HCT116 (cell line): Measurements from ENCODE around the gene PCDH9. TPM values are rescaled to one million over a fixed set of nuclear protein-coding genes. Genes with fewer than 3 reads are reported as not detected.

ENCODE experiments used
- ATAC-seq: fragments of 200-7000 bp; cut with Tn5 transposase; 2 replicates; pipeline ENCODE4 v1.9.1; 2020; ENCODE audit warnings: mild to moderate bottlenecking, moderate library complexity
- BruUV-seq: library from RNA; stranded (reverse); fragments of 400-500 nt; replicated peaks from 2 replicates; lab custom pipeline; 2021; lab: Mats Ljungman, UMichigan
- CTCF ChIA-PET: fragments of 300-600 bp; sonication (Branson Sonifier 250); formaldehyde crosslinking; loops from one replicate; lab custom pipeline; 2021; ENCODE audit warnings: antibody characterized with exemption; lab: Charles Lee
- POLR2A ChIA-PET: fragments of 300-600, 350-600 bp; sonication (Branson Sonifier 250); formaldehyde crosslinking; loops from one replicate; lab custom pipeline; 2021; ENCODE audit warnings: antibody characterized with exemption; lab: Charles Lee
- RAD21 ChIA-PET, 2 experiments: fragments of 300-600 bp; sonication (Branson Sonifier 250); formaldehyde crosslinking; loops; one replicate each; lab custom pipeline; 2023; ENCODE audit warnings: low total read pairs in 2 of 2; ENCODE audit not compliant: uncharacterized antibody in 2 of 2, unreplicated experiment in 2 of 2, low non-redundant PET in 1 of 2; lab: Charles Lee
- DNase-seq: peaks from one replicate; pipeline ENCODE4 v3.0.0-alpha.2; 2010; ENCODE audit warnings: low read depth, low spot score
- H2AFZ ChIP-seq: fragments of 200-600 bp; shearing (Covaris generic), sonication (generic); 2 replicates; pipeline ENCODE4 v1.6.1; 2017; ENCODE audit warnings: low read depth, mixed run types, mixed read lengths, antibody characterized with exemption, low read length; ENCODE audit not compliant: poor library complexity, severe bottlenecking
- H3K27ac ChIP-seq: 2 replicates; pipeline ENCODE4 v1.5.1; 2012; ENCODE audit warnings: low read depth, low read length
- H3K27me3 ChIP-seq: fragments of 200-600 bp; sonication (generic); 2 replicates; pipeline ENCODE4 v1.6.1; 2016; ENCODE audit warnings: mixed run types, low read length, mixed read lengths; ENCODE audit not compliant: insufficient read depth
- H3K36me3 ChIP-seq, 2 experiments: fragments of 200-500 bp in 1 of 2; fragments of 200-600 bp in 1 of 2; sonication (Bioruptor generic) in 1 of 2; sonication (generic) in 1 of 2; 2 replicates each; pipeline versions ENCODE4 v1.5.1 to v1.6.1; 2014 to 2016; ENCODE audit warnings: low read length in 2 of 2, inconsistent platforms in 1 of 2, mixed read lengths in 1 of 2, mixed run types in 1 of 2; ENCODE audit not compliant: insufficient read depth in 2 of 2, control insufficient read depth in 1 of 2
- H3K4me1 ChIP-seq, 2 experiments: fragments of 200-600 bp in 1 of 2; sonication (generic) in 1 of 2; 2 replicates each; pipeline versions ENCODE4 v1.5.1 to v1.6.1; 2012 to 2017; ENCODE audit warnings: low read length in 2 of 2, inconsistent platforms in 1 of 2, mild to moderate bottlenecking in 1 of 2, mixed read lengths in 1 of 2, mixed run types in 1 of 2, moderate library complexity in 1 of 2; ENCODE audit not compliant: insufficient read depth in 2 of 2, control insufficient read depth in 1 of 2
- H3K4me2 ChIP-seq: fragments of 200-600 bp; sonication (generic); 2 replicates; pipeline ENCODE4 v1.6.1; 2017; ENCODE audit warnings: mixed run types, low read length, mixed read lengths
- H3K4me3 ChIP-seq, 2 experiments: fragments of 200-600 bp in 1 of 2; sonication (generic) in 1 of 2; replicated peaks in 1 of 2; 2 replicates each; pipeline ENCODE4 v1.5.1; 2011 to 2016; ENCODE audit warnings: low read length in 2 of 2, control low read depth in 1 of 2, low read depth in 1 of 2, mild to moderate bottlenecking in 1 of 2, mixed read lengths in 1 of 2, mixed run types in 1 of 2
- H3K79me2 ChIP-seq: fragments of 200-600 bp; sonication (generic); 2 replicates; pipeline ENCODE4 v1.6.1; 2017; ENCODE audit warnings: mild to moderate bottlenecking, mixed run types, low read length, moderate library complexity, mixed read lengths; ENCODE audit not compliant: insufficient read depth
- H3K9ac ChIP-seq: fragments of 200-600 bp; sonication (generic); 2 replicates; pipeline ENCODE4 v1.6.1; 2016; ENCODE audit warnings: low read length, mixed read lengths
- H3K9me2 ChIP-seq: fragments of 200-600 bp; sonication (generic), shearing (Covaris generic); 2 replicates; pipeline ENCODE4 v1.6.1; 2017; ENCODE audit warnings: mixed run types, mild to moderate bottlenecking, moderate library complexity; ENCODE audit not compliant: insufficient read depth
- H3K9me3 ChIP-seq, 2 experiments: fragments of 200-500 bp in 1 of 2; fragments of 200-600 bp in 1 of 2; sonication (Bioruptor generic) in 1 of 2; sonication (generic) in 1 of 2; 2 replicates each; pipeline ENCODE4 v1.6.1; 2014 to 2017; ENCODE audit warnings: low read length in 2 of 2, mixed read lengths in 2 of 2, inconsistent platforms in 1 of 2, low read depth in 1 of 2, mild to moderate bottlenecking in 1 of 2, mixed run types in 1 of 2, moderate library complexity in 1 of 2; ENCODE audit not compliant: control insufficient read depth in 1 of 2, insufficient read depth in 1 of 2
- H4K20me1 ChIP-seq: fragments of 200-600 bp; sonication (generic), shearing (Covaris generic); 2 replicates; pipeline ENCODE4 v1.6.1; 2017; ENCODE audit warnings: mixed run types, mild to moderate bottlenecking, moderate library complexity; ENCODE audit not compliant: insufficient read depth
- CEBPB ChIP-seq: IDR thresholded peaks from 2 replicates; pipeline ENCODE4 v1.6.1; 2012; ENCODE audit warnings: low read depth
- CTCF ChIP-seq, 3 experiments: fragments of 200-600 bp in 1 of 3; sonication (generic) in 1 of 3; IDR thresholded peaks in 2 of 3; conservative IDR thresholded peaks in 1 of 3; 2 replicates each; pipeline ENCODE4 v1.5.1; 2012 to 2017; ENCODE audit warnings: low read depth in 2 of 3, low read length in 2 of 3, antibody characterized with exemption in 1 of 3, borderline replicate concordance in 1 of 3, control low read depth in 1 of 3, mild to moderate bottlenecking in 1 of 3, mixed read lengths in 1 of 3, mixed run types in 1 of 3, moderate library complexity in 1 of 3; ENCODE audit not compliant: insufficient read depth in 1 of 3
- EGR1 ChIP-seq: IDR thresholded peaks from 2 replicates; pipeline ENCODE4 v1.6.1; 2012; ENCODE audit warnings: low read depth
- EZH2 ChIP-seq: fragments of 200-600 bp; sonication (generic); IDR thresholded peaks from 2 replicates; pipeline ENCODE4 v1.6.1; 2017; ENCODE audit warnings: antibody characterized with exemption, mixed run types
- EZH2phosphoT487 ChIP-seq: fragments of 200-600 bp; IDR thresholded peaks from 2 replicates; pipeline ENCODE4 v1.6.1; 2018; ENCODE audit warnings: antibody characterized with exemption, borderline replicate concordance
- JUND ChIP-seq: IDR thresholded peaks from 2 replicates; pipeline ENCODE4 v1.6.1; 2012
- MAX ChIP-seq: IDR thresholded peaks from 2 replicates; pipeline ENCODE4 v1.6.1; 2012
- POLR2A ChIP-seq: IDR thresholded peaks from 2 replicates; pipeline ENCODE4 v1.7.0; 2011; ENCODE audit warnings: borderline replicate concordance; ENCODE audit not compliant: insufficient read depth, insufficient read length; ENCODE audit errors: extremely low read depth
- RAD21 ChIP-seq: IDR thresholded peaks from 2 replicates; pipeline ENCODE4 v1.6.1; 2012; ENCODE audit warnings: low read depth, mild to moderate bottlenecking
- SIN3A ChIP-seq: IDR thresholded peaks from 2 replicates; pipeline ENCODE4 v1.6.1; 2012; ENCODE audit warnings: low read depth
- SRF ChIP-seq: IDR thresholded peaks from 2 replicates; pipeline ENCODE4 v1.6.1; 2012; ENCODE audit warnings: low read depth
- ZNF274 ChIP-seq: fragments of 200-500 bp; sonication (Bioruptor generic); IDR thresholded peaks from 2 replicates; pipeline ENCODE4 v1.6.1; 2014; ENCODE audit warnings: mild to moderate bottlenecking, low read depth, low read length, inconsistent platforms
- intact Hi-C: fragments of 100-400 bp; cut with micrococcal nuclease; formaldehyde crosslinking; loops from 2 replicates; pipeline ENCODE4 v1.10.0; 2022
- total RNA-seq: library from RNA; stranded (reverse); gene quantifications from one replicate; pipeline ENCODE4 v1.2.1, GENCODE V29; 2021; ENCODE audit not compliant: unreplicated experiment

PCDH9 gene
- total RNA-seq, 1 experiment from 2014 or later: 0.02 TPM

DNA sequence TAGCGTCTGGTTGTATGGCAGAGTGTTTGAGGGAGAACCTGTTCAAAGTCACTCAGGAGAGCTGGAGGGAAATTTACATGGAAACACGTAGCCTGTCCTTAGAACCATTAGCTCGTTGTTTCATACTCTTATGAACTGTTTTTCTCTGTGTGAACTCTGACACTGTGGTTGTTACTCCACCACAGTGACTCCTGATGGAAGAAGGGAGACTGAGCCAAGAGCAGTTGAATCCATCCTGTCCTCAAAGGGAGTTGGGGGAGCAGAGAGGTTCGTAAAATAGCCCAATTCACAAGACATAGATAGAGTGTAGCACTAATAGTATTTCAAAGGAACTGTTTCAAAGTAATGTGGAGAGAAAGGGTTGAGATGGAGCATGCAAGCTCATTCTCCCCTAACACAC lies 964.8 kb downstream of the PCDH9 start:
- Histone ChIP-seq H3K36me3 (no peaks in the 10 kb centered on the region), H3K27ac (no peak overlapping the region), H3K9me3 (no peaks in the 10 kb centered on the region), H3K4me3 (no peak overlapping the region), H4K20me1 (no peaks in the 10 kb centered on the region)
- no peak for DNase-seq
- TF ChIP-seq SRF (no peak), POLR2A (no peak), CTCF (IDR thresholded peaks at IDR 0.05 in 2 of 3, conservative IDR thresholded peaks at IDR 0.05 in 1 of 3; ENCODE audit: borderline replicate concordance in 1 of 3, insufficient read depth in 1 of 3, low read depth in 2 of 3, low read length in 2 of 3) (no peak), CEBPB (no peak), RAD21 (no peak), EGR1 (no peak), EZH2phosphoT487 (no peak), ZNF274 (no peak), EZH2 (no peak), MAX (no peak), JUND (no peak), SIN3A (no peak)
- TF ChIP-seq, all 23 proteins: peak for 0
- H3K27me3 ChIP-seq: no peaks in the 10 kb centered on the region
- H3K4me1 ChIP-seq: no peaks in the 10 kb centered on the region
- H3K4me2 ChIP-seq: no peak overlapping the region
- no peak for ATAC-seq
- RAD21 ChIA-PET: no interaction called here
- BruUV-seq: no TSS peak
- CTCF ChIA-PET: no interaction called here
- no peaks in the 10 kb centered on the region for H3K79me2 ChIP-seq
- no peak overlapping the region for H2AFZ ChIP-seq
- no peaks in the 10 kb centered on the region for H3K9me2 ChIP-seq
- intact Hi-C loops: no loop called here
- POLR2A ChIA-PET: no interaction called here
- H3K9ac ChIP-seq: no peak overlapping the region
